Stimulated activated CD8-positive, alpha-beta memory T cell treated with anti-CD3 and anti-CD28 coated beads, Interleukin-15, amount 100 ng/mL, for 24 hours (primary cell): ENCODE results near the gene INPP4A.

Experiments
- DNase-seq: peaks from one replicate; pipeline ENCODE4 v3.0.0-alpha.2; 2020; ENCODE audit warnings: low read depth

INPP4A gene

GRCh38 chr2:98460573-98461497 lies 16.2 kb downstream of the INPP4A start:
- peak; percentile 53 for DNase-seq

- no peak for DNase-seq
These were observed 16.9 kb downstream of the INPP4A start for GRCh38 chr2:98461498-98462049.

- DNase-seq, result no peak
These were observed 18.4 kb downstream of the INPP4A start for GRCh38 chr2:98463081-98463481.

GRCh38 chr2:98463551-98463971 lies 18.9 kb downstream of the INPP4A start:
- DNase-seq, result no peak

GRCh38 chr2:98463988-98464771 lies 19.5 kb downstream of the INPP4A start:
- DNase-seq, result no peak

- DNase-seq, result no peak
These were observed 20.2 kb downstream of the INPP4A start for GRCh38 chr2:98464772-98465310.

GRCh38 chr2:98465456-98466226 lies 21.0 kb downstream of the INPP4A start:
- no peak for DNase-seq

GRCh38 chr2:98467082-98467536 lies 22.5 kb downstream of the INPP4A start:
- no peak for DNase-seq

GRCh38 chr2:98467652-98468051 lies 23.0 kb downstream of the INPP4A start:
- no peak for DNase-seq

- no peak for DNase-seq
These were observed 24.1 kb downstream of the INPP4A start for GRCh38 chr2:98468621-98469236.

GRCh38 chr2:98469862-98470544 lies 25.3 kb downstream of the INPP4A start:
- no peak for DNase-seq

- DNase-seq, result no peak
These were observed 26.2 kb downstream of the INPP4A start for GRCh38 chr2:98470851-98471255.

- DNase-seq, result no peak
These were observed 26.9 kb downstream of the INPP4A start for GRCh38 chr2:98471402-98472131.

- DNase-seq, result no peak
These were observed 27.5 kb downstream of the INPP4A start for GRCh38 chr2:98472132-98472650.

- no peak for DNase-seq
These were observed 28.5 kb downstream of the INPP4A start for GRCh38 chr2:98472961-98473746.

GRCh38 chr2:98473995-98474780 lies 29.5 kb downstream of the INPP4A start:
- no peak for DNase-seq

GRCh38 chr2:98474979-98475632 lies 30.4 kb downstream of the INPP4A start:
- no peak for DNase-seq
